ENCODE data around the gene CRYZL1. TPM values are rescaled to one million over a fixed set of nuclear protein-coding genes. Genes with fewer than 3 reads are reported as not detected.

CRYZL1 gene
- total RNA-seq, 1 experiment from 2014 or later = 13.5 TPM

- no CpG with 5 or more reads among the region's 1 CpG for WGBS (ENCODE audit: extremely low coverage, insufficient read length, low lambda C conversion rate)
- Histone ChIP-seq H2BK20ac (ENCODE audit: low read depth, low read length, poor library complexity, severe bottlenecking) (no peak overlapping the region), H2BK120ac (ENCODE audit: low read depth, low read length, poor library complexity, severe bottlenecking) (no peak overlapping the region), H3K56ac (ENCODE audit: insufficient read length, low read depth, low read length) (no peak overlapping the region), H2BK12ac (ENCODE audit: insufficient read length, low read depth, low read length) (no peak overlapping the region), H2AK5ac (ENCODE audit: insufficient read length, low read length) (no peak overlapping the region), H3K79me2 (ENCODE audit: insufficient read depth, low read length) (no peaks in the 10 kb centered on the region), H2BK5ac (ENCODE audit: insufficient read length, low read length) (no peak overlapping the region), H2AFZ (ENCODE audit: low read length) (no peak overlapping the region), H4K91ac (ENCODE audit: insufficient read length, low read depth, low read length) (no peak overlapping the region), H3K4me1 (ENCODE audit: insufficient read depth, low read length) (no peaks in the 10 kb centered on the region), H4K8ac (replicated peaks; ENCODE audit: insufficient read length, low read depth, low read length) (no peak overlapping the region), H3K23ac (ENCODE audit: insufficient read length, low read depth, low read length) (no peak overlapping the region), H3K79me1 (ENCODE audit: insufficient read depth, low read depth, low read length, poor library complexity, severe bottlenecking) (no peaks in the 10 kb centered on the region), H2BK15ac (ENCODE audit: low read depth, low read length) (no peak overlapping the region), H3K27me3 (ENCODE audit: insufficient read depth, low read length) (no peaks in the 10 kb centered on the region), H4K20me1 (ENCODE audit: control insufficient read depth, insufficient read depth, insufficient read length) (no peaks in the 10 kb centered on the region), H3K4me2 (ENCODE audit: insufficient read depth, insufficient read length, low read length) (no peak overlapping the region), H3K4ac (ENCODE audit: low read depth, low read length) (no peak overlapping the region), H3K9me3 (ENCODE audit: control insufficient read depth, low read depth, low read length) (no peaks in the 10 kb centered on the region), H3K18ac (ENCODE audit: insufficient read length, low read depth, low read length) (no peak overlapping the region), H3T11ph (ENCODE audit: low read length) (no peak overlapping the region), H4K5ac (ENCODE audit: insufficient read length, low read depth, low read length) (no peak overlapping the region), H3K23me2 (ENCODE audit: insufficient read length, low read depth, low read length, poor library complexity, severe bottlenecking) (no peaks in the 10 kb centered on the region), H3K14ac (ENCODE audit: insufficient read depth, low read length) (no peak overlapping the region), H3K27ac (ENCODE audit: insufficient read length, low read depth, low read length) (no peak overlapping the region), H3K9ac (ENCODE audit: extremely low read depth, insufficient read length, low read length) (no peak overlapping the region)
- no peak for DNase-seq
- Mint-ChIP-seq H3K36me3 (ENCODE audit: insufficient read depth in 1 of 3, low read depth in 3 of 3) (peaks cover 9 to 51% (median 39%) of the 10 kb centered on the region in 3 experiments; a peak in 6 of 7 replicates), H3K27me3 (ENCODE audit: low read depth) (no peaks in the 10 kb centered on the region), H3K4me1 (no peaks in the 10 kb centered on the region), H3K4me3 (no peak overlapping the region), H3K9me3 (no peaks in the 10 kb centered on the region), H3K27ac (no peak overlapping the region)
- TF ChIP-seq CTCF (conservative IDR thresholded peaks at IDR 0.05) = no peak
Observed at GRCh38 chr21:33598051-33598450, 43.5 kb downstream of the CRYZL1 start.
